Mesodermal cell (in vitro differentiated cells): ENCODE measurements around the gene SRSF3.

ENCODE experiments used
- H3K27ac ChIP-seq: 2 replicates; pipeline ENCODE4 v1.7.0; 2013; ENCODE audit warnings: mild to moderate bottlenecking, low read depth, low read length, moderate library complexity; ENCODE audit not compliant: severe bottlenecking
- H3K36me3 ChIP-seq: 2 replicates; pipeline ENCODE4 v1.7.1; 2013; ENCODE audit warnings: mild to moderate bottlenecking, low read length, moderate library complexity; ENCODE audit not compliant: control insufficient read depth, insufficient read depth
- H3K4me1 ChIP-seq: one replicate; pipeline ENCODE4 v1.7.1; 2013; ENCODE audit warnings: mild to moderate bottlenecking, low read length; ENCODE audit not compliant: insufficient read depth, control insufficient read depth, poor library complexity, severe bottlenecking
- H3K4me3 ChIP-seq: 2 replicates; pipeline ENCODE4 v1.7.0; 2013; ENCODE audit warnings: low read length, control low read depth, mild to moderate bottlenecking; ENCODE audit not compliant: insufficient read depth, poor library complexity, severe bottlenecking; ENCODE audit errors: extremely low read depth
- H3K9me3 ChIP-seq: 2 replicates; pipeline ENCODE4 v1.7.1; 2013; ENCODE audit warnings: mild to moderate bottlenecking, low read length, moderate library complexity; ENCODE audit not compliant: control insufficient read depth
- WGBS, 2 experiments: methylation state at CpG; one replicate each; pipeline ENCODE4 v1.1.5; 2013; ENCODE audit warnings: missing lambda C conversion rate in 2 of 2; ENCODE audit not compliant: insufficient coverage in 2 of 2; 5-methylcytosine and 5-hydroxymethylcytosine counted together

SRSF3 gene

DNA sequence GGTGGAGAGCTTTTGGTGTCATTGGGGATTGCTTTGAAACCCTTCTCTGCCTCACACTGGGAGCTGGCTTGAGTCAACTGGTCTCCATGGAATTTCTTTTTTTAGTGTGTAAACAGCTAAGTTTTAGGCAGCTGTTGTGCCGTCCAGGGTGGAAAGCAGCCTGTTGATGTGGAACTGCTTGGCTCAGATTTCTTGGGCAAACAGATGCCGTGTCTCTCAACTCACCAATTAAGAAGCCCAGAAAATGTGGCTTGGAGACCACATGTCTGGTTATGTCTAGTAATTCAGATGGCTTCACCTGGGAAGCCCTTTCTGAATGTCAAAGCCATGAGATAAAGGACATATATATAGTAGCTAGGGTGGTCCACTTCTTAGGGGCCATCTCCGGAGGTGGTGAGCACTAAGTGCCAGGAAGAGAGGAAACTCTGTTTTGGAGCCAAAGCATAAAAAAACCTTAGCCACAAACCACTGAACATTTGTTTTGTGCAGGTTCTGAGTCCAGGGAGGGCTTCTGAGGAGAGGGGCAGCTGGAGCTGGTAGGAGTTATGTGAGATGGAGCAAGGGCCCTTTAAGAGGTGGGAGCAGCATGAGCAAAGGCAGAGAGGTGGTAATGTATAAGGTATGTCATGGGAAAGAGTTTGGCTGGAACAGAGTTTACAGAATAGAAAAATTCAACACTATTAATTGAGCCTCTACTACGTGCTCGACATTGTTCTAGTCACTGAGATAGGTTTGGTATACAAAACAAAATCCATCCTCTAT is 31.2 kb downstream of the SRSF3 start:
- H3K36me3 ChIP-seq: no peaks in the 10 kb centered on the region
- WGBS, 2 experiments: 100% methylated on average over 1 of the region's 5 CpGs; no CpG with 5 or more reads in 1 of the 2 experiments
- peaks cover 4% of the 10 kb centered on the region for H3K4me1 ChIP-seq
- H3K9me3 ChIP-seq: no peaks in the 10 kb centered on the region
- no peak overlapping the region for H3K4me3 ChIP-seq
- H3K27ac ChIP-seq: no peak overlapping the region

DNA sequence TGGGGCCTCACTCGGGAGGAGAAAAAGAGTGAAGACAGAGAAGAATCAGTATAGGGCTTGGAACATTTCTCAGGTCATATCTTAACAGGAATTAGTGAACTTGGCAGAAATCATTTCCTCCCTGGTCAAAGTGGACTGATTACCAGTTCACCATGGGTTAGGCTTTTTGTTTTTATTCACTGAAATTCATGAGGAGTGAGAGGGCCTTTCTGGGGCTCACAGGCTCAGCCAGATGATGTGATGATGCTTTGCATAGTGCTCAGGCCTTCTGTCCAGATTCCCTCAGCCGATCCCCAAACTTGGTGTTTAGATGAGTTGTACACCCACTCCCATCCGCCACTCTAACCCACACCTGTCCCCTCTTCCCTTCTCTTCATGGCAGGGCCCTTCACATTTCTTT is 32.5 kb downstream of the SRSF3 start:
- H3K9me3 ChIP-seq: no peaks in the 10 kb centered on the region
- whole genome bisulfite sequencing, 2 experiments: 77 to 87% methylated on average over 2 to 3 of the region's 3 CpGs
- H3K4me3 ChIP-seq: no peak overlapping the region
- H3K27ac ChIP-seq: no peak overlapping the region
- no peaks in the 10 kb centered on the region for H3K36me3 ChIP-seq
- H3K4me1 ChIP-seq: peaks cover 9% of the 10 kb centered on the region

DNA sequence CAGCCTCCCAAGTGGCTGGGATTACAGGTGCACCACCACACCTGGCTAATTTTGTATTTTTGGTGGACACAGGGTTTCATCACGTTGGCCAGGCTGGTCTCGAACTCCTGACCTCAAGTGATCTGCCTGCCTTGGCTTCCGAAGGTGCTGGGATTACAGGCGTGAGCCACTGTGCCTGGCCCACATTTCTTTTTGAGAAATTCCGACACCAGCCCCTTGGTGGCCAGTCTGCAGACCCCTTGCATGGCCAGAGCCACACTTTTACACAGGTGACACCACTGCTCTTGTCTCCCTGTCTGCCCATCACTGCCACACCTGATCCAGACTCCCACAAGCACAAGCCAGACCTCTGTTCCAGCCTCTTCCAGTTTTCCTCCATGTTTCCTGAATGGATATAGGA is 33.0 kb downstream of the SRSF3 start:
- H3K36me3 ChIP-seq: no peaks in the 10 kb centered on the region
- H3K9me3 ChIP-seq: no peaks in the 10 kb centered on the region
- no peak overlapping the region for H3K27ac ChIP-seq
- H3K4me3 ChIP-seq: no peak overlapping the region
- 88 to 91% methylated on average over 5 of the region's 5 CpGs for WGBS, 2 experiments
- H3K4me1 ChIP-seq: peaks cover 11% of the 10 kb centered on the region

DNA sequence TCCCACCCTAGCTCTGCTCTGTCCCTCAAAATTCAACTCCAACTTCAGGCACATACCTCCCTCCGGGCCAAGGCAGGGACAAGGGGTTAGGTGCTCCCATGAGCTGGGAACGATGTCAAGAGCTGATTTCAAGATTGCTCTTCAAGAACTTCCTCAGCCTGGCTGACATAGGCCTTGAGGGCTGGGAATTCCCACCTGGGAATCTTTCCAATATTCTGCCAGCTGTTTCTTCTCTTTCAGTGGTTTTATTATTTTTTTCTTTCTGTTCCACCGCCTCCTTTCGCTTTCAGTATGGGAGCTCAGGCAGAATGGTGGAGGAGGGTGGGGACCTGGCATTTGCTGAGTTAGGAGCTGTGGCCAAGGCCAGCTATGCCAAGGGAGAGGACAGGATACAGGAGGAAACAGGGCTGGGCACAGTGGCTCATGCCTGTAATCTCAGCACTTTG is 33.7 kb downstream of the SRSF3 start:
- no peaks in the 10 kb centered on the region for H3K36me3 ChIP-seq
- H3K9me3 ChIP-seq: no peaks in the 10 kb centered on the region
- no peak overlapping the region for H3K4me3 ChIP-seq
- H3K27ac ChIP-seq: no peak overlapping the region
- 94% methylated on average over 2 to 3 of the region's 4 CpGs for WGBS, 2 experiments
- H3K4me1 ChIP-seq: peaks cover 11% of the 10 kb centered on the region

DNA sequence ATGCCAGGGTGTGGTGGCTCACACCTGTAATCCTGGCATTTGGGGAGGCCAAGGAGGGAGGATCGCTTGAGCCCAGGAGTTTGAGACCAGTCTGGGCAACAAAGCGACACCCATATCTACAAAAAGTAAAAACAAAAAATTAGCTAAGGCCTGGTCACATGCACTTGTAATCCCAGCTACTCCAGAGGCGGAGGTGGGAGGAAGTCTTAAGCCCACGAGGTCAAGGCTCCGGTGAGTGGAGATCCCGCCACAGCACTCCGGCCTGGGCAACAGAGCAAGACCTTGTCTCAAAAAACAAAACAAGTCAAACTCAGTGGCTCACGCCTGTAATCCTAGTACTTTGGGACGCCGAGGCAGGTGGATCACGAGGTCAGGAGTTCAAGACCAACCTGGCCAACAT is 35.6 kb downstream of the SRSF3 start:
- Histone ChIP-seq H3K36me3 (no peaks in the 10 kb centered on the region), H3K4me1 (peaks cover 11% of the 10 kb centered on the region), H3K9me3 (no peaks in the 10 kb centered on the region), H3K27ac (no peak overlapping the region), H3K4me3 (no peak overlapping the region)
- WGBS, 2 experiments: 94 to 96% methylated on average over 6 to 9 of the region's 11 CpGs

DNA sequence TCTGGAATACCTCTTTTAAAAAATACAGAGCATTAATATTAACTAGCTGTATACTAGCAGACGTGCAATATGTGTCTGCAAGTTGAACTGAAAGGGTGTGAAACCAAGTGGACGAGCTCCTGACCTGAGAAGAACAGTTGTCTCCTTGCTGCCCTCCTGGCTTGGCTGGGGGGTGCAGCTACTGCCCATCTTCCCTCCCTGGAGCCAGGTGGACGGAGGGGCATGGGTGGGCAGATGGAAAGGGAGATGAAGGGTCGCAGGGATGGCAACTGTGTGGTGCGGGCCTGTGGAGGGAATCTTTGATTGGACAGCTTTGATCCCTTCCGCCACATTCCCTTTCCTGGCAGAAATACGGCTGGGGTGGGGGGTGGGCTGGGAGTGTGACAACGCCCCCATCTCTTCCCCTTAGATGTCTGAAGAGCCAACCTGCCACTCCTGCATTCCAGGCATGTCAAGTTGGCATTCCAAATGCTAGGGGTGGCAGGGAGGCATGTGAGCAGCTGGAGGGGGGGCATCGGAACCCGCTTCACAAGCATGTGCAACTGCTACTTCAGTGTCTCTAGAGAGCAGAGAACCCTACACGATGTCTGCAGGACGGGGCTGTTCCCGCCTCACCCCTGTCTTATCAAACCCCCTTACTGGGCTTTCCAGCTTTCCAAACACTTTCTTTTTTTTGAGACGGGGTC is 37.3 kb downstream of the SRSF3 start:
- peaks cover 7% of the 10 kb centered on the region for H3K4me1 ChIP-seq
- H3K9me3 ChIP-seq: no peaks in the 10 kb centered on the region
- H3K36me3 ChIP-seq: no peaks in the 10 kb centered on the region
- no peak overlapping the region for H3K27ac ChIP-seq
- 83 to 87% methylated on average over 10 to 13 of the region's 14 CpGs for WGBS, 2 experiments
- no peak overlapping the region for H3K4me3 ChIP-seq

DNA sequence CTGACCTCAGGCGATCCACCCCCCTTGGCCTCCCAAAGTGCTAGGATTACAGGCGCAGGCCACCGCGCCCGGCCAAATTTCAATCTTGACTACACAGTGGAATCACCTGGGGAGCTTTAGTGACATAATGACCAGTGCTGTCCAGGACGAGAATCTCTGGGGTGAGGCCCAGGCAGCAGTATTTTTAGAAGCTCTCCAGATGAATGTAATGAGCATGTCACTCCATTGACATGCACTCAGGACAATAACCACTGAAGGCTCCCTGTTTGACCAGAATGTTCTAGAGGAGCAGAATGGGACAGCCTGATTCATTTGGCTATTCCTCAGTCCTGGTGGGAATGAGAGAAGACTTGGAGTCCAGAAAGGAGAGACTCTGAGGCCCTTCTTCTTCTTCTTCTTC is 39.2 kb downstream of the SRSF3 start:
- Histone ChIP-seq H3K9me3 (no peaks in the 10 kb centered on the region), H3K4me1 (peaks cover 11% of the 10 kb centered on the region), H3K27ac (no peak overlapping the region), H3K4me3 (no peak overlapping the region), H3K36me3 (no peaks in the 10 kb centered on the region)
- WGBS, 2 experiments: 91% methylated on average over 5 to 6 of the region's 6 CpGs

DNA sequence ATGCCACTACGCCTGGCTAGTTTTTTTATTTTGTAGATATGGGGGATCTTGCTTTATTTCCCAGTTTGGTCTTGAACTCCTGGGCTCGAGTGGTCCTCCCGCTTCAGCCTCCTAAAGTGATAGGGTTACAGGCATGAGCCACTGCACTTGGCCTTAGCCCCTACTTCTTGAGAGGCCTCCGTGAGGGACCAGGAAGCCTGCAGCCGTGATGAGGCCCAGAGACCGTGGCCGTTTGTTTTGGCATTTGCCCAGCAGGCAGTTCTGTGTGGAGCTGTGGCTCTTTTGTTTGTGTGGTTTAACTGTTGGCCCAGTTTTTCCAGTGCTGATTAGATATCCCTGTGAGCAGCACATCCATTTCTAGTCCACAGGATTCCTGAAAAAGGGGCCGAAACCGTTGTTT is 39.8 kb downstream of the SRSF3 start:
- H3K36me3 ChIP-seq: no peaks in the 10 kb centered on the region
- peaks cover 11% of the 10 kb centered on the region for H3K4me1 ChIP-seq
- WGBS, 2 experiments: 82 to 84% methylated on average over 8 of the region's 9 CpGs
- H3K4me3 ChIP-seq: no peak overlapping the region
- H3K27ac ChIP-seq: no peak overlapping the region
- H3K9me3 ChIP-seq: no peaks in the 10 kb centered on the region

DNA sequence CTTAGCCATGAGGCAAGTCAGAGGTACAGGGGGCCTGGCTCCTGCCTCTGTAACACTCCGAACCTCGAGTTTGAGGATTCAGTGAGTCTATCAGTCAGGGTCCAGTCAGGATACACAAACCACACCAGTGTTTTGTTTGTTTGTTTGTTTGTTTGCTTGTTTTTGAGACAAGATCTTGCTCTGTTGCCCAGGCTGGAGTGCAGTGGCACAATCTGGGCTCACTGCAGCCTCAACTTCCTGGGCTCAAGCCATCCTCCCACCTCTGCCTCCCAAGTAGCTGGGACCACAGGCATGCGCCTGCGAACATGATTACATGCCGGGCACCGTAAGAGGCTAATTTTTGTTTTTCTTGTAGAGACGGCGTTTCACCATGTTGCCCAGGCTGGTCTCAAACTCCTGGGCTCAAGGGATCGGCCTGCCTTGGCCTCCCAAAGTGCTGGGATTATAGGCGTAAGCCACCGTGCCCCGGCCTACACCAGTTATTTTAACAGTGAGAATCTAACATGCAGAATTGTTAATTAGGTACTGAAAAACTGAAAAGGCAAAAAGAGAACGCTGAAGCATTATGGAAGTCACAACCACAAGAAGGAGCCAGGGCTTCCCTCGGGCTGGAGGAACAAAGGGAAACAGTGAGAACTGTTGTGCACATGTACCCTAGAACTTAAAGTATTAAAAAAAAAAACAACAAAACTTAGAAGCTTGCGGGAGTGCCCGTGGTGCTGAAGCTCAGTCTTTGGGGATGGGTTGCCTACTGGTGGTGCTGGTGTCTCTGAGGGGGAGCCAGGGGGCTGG is 40.4 kb downstream of the SRSF3 start:
- Histone ChIP-seq H3K4me3 (no peak overlapping the region), H3K27ac (no peak overlapping the region), H3K9me3 (no peaks in the 10 kb centered on the region), H3K4me1 (peaks cover 11% of the 10 kb centered on the region), H3K36me3 (no peaks in the 10 kb centered on the region)
- WGBS, 2 experiments: 92 to 95% methylated on average over 12 to 13 of the region's 16 CpGs

DNA sequence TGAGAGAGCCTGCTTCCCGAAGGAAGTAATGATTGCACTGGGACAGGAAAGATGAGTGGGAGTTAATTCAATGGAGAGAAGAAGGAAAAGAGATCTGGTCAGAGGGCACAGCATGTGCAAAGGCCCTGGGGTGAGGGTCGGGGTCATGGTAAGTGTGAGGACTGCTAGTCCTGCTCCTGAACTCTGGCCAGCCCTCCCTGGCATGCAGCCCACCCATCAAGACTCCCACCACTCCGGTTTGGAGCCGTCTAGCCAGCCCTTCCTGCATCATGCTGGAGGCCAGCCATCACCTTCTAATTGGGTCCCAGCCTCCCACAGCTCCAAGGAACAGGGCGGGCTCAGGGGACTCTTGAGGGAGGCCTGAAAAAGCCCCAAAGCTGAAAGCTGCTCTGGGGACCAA is 42.1 kb downstream of the SRSF3 start:
- no peaks in the 10 kb centered on the region for H3K9me3 ChIP-seq
- no peaks in the 10 kb centered on the region for H3K36me3 ChIP-seq
- peaks cover 9% of the 10 kb centered on the region for H3K4me1 ChIP-seq
- H3K4me3 ChIP-seq: no peak overlapping the region
- whole genome bisulfite sequencing, 2 experiments: 90 to 100% methylated on average over 1 to 4 of the region's 5 CpGs
- no peak overlapping the region for H3K27ac ChIP-seq
